G401 (cell line): ENCODE results near the gene RSPH10B. TPM values are rescaled to one million over a fixed set of nuclear protein-coding genes. Genes with fewer than 3 reads are reported as not detected.
A peak's percentile ranks its signal among the peaks of the same experiment; 100 is the strongest.
"Not testable (repeated sequence)": the region's sequence is repeated elsewhere in the genome, so short reads cannot be mapped to it uniquely, and the experiment has no call there.

ENCODE experiments used
- DNase-seq: peaks from one replicate; pipeline ENCODE4 v3.0.0-alpha.2; 2015; ENCODE audit warnings: low spot score
- in situ Hi-C: cut with HindIII; loops from 2 replicates; pipeline ENCODE4 v1.10.0; 2016; ENCODE audit warnings: low sequenced_read_pairs, mixed read lengths
- total RNA-seq: library from RNA; depleted of rRNA; stranded (reverse); fragments of >200 nt; shearing (Covaris generic); gene quantifications from 2 replicates; pipeline ENCODE4 v1.2.3, GENCODE V29; 2014

RSPH10B gene
- total RNA-seq, 1 experiment from 2014 or later: not detected

- in situ Hi-C loops, DNase-seq: not testable (repeated sequence)
These were observed 38.4 kb downstream of the RSPH10B start for GRCh38 chr7:5931905-5932644.

GRCh38 chr7:5931250-5931649 lies 39.2 kb downstream of the RSPH10B start:
- not testable (repeated sequence) for DNase-seq

GRCh38 chr7:5930290-5930689 lies 40.2 kb downstream of the RSPH10B start:
- DNase-seq, in situ Hi-C loops: not testable (repeated sequence)

More at GRCh38 chr7:5931250-5931649, 39.2 kb downstream of the RSPH10B start:
- in situ Hi-C loops: not testable (repeated sequence)

GRCh38 chr7:5926263-5926870 lies 44.1 kb downstream of the RSPH10B start:
- in situ Hi-C loops, DNase-seq: not testable (repeated sequence)

- DNase-seq, in situ Hi-C loops: not testable (repeated sequence)
These were observed 45.9 kb downstream of the RSPH10B start for GRCh38 chr7:5924630-5925029.

GRCh38 chr7:5924180-5924579 lies 46.3 kb downstream of the RSPH10B start:
- DNase-seq, in situ Hi-C loops: not testable (repeated sequence)

- DNase-seq, in situ Hi-C loops: not testable (repeated sequence)
These were observed 54.0 kb downstream of the RSPH10B start for GRCh38 chr7:5916529-5916928.

GRCh38 chr7:5908835-5909234 lies 61.7 kb downstream of the RSPH10B start:
- in situ Hi-C loops, DNase-seq: not testable (repeated sequence)

- in situ Hi-C loops, DNase-seq: not testable (repeated sequence)
These were observed 65.8 kb downstream of the RSPH10B start for GRCh38 chr7:5904726-5905125.

- DNase-seq, in situ Hi-C loops: not testable (repeated sequence)
These were observed 67.5 kb downstream of the RSPH10B start for GRCh38 chr7:5903002-5903401.

GRCh38 chr7:5898480-5899224 lies 71.8 kb downstream of the RSPH10B start, which contains the start of gene CCZ1:
Gene CCZ1, plus strand, starts transcription at chr7:5898733. Its CDS starts 67 bp downstream, at chr7:5898800.
- in situ Hi-C loops: not testable (repeated sequence)
- DNase-seq: peak; percentile 65

- in situ Hi-C loops, DNase-seq: not testable (repeated sequence)
These were observed 73.0 kb downstream of the RSPH10B start for GRCh38 chr7:5897369-5897919.

- DNase-seq: no peak
- in situ Hi-C loops: no loop called here
These were observed 78.0 kb downstream of the RSPH10B start for GRCh38 chr7:5892498-5892897.

- in situ Hi-C loops, DNase-seq: not testable (repeated sequence)
These were observed 80.2 kb downstream of the RSPH10B start for GRCh38 chr7:5890244-5890643.

- in situ Hi-C loops, DNase-seq: not testable (repeated sequence)
These were observed 82.5 kb downstream of the RSPH10B start for GRCh38 chr7:5888021-5888420.

GRCh38 chr7:5884431-5884830 lies 86.1 kb downstream of the RSPH10B start:
- DNase-seq, in situ Hi-C loops: not testable (repeated sequence)

GRCh38 chr7:5880106-5880505 lies 90.4 kb downstream of the RSPH10B start:
- in situ Hi-C loops, DNase-seq: not testable (repeated sequence)

GRCh38 chr7:5879591-5879990 lies 90.9 kb downstream of the RSPH10B start:
- not testable (repeated sequence) for DNase-seq

More at GRCh38 chr7:5879591-5879990, 90.9 kb downstream of the RSPH10B start:
- in situ Hi-C loops: not testable (repeated sequence)
